Testis (tissue), 2 donors: ENCODE results near the gene ATP5MG.
"Not testable (repeated sequence)": the region's sequence is repeated elsewhere in the genome, so short reads cannot be mapped to it uniquely, and the experiment has no call there.

Experiments
- POLR2A ChIP-seq: fragments of 450-650 bp; IDR thresholded peaks from one replicate; pipeline ENCODE4 v1.6.1; 2017; ENCODE audit warnings: antibody characterized with exemption, mild to moderate bottlenecking, moderate library complexity
- TF ChIP-seq, protein P1 (sequence below), 3 experiments: fragments of 450-650 bp in 2 of 3; fragments of 200-600 bp in 1 of 3; sonication (generic) in 1 of 3; IDR thresholded peaks; one replicate each; pipeline ENCODE4 v1.5.1; 2016 to 2019; ENCODE audit warnings: antibody characterized with exemption in 3 of 3, mild to moderate bottlenecking in 2 of 3, moderate library complexity in 1 of 3

DNA sequence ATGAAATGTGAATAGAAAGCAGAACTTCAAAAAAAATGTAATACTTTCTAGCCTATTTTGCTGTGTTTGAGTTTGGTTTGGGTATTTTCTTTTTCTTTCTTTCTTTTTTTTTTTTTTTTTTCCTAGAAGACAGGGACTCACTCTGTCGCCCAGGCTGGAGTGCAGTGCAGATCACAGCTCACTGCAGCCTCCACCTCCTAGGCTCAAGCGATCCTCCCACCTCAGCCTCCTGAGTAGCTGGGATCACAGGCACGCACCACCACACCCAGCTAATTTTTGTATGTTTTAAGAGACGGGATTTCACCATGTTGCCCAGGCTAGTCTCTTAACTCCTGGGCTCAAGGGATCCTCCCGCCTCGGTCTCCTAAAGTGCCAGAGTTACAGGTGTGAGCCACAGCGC is 1.2 kb downstream of the ATP5MG start:
- TF ChIP-seq, protein P1, sequence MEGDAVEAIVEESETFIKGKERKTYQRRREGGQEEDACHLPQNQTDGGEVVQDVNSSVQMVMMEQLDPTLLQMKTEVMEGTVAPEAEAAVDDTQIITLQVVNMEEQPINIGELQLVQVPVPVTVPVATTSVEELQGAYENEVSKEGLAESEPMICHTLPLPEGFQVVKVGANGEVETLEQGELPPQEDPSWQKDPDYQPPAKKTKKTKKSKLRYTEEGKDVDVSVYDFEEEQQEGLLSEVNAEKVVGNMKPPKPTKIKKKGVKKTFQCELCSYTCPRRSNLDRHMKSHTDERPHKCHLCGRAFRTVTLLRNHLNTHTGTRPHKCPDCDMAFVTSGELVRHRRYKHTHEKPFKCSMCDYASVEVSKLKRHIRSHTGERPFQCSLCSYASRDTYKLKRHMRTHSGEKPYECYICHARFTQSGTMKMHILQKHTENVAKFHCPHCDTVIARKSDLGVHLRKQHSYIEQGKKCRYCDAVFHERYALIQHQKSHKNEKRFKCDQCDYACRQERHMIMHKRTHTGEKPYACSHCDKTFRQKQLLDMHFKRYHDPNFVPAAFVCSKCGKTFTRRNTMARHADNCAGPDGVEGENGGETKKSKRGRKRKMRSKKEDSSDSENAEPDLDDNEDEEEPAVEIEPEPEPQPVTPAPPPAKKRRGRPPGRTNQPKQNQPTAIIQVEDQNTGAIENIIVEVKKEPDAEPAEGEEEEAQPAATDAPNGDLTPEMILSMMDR (IDR thresholded peaks at IDR 0.05): not testable (repeated sequence)
- TF ChIP-seq POLR2A: not testable (repeated sequence)
